ENCODE data around the gene SDR42E2. TPM values are rescaled to one million over a fixed set of nuclear protein-coding genes. Genes with fewer than 3 reads are reported as not detected.

Gene SDR42E2
- total and polyA plus RNA-seq, 2 donors (not counting 1 experiment from before 2014, with no cell fraction given) = under 0.01 TPM; not detected in 1

- Histone ChIP-seq H3K4me1 (ENCODE audit: control insufficient read depth, extremely low read depth, insufficient read depth, low read length) (peaks cover 7% of the 10 kb centered on the region), H3K9me3 (ENCODE audit: control insufficient read depth, insufficient read depth, low read depth, low read length) (no peaks in the 10 kb centered on the region), H3K27ac (ENCODE audit: insufficient read depth, low read length) (peak overlapping the region; percentile 80), H3K4me2 (ENCODE audit: extremely low read depth, insufficient read depth, low read length) (peak overlapping the region; percentile 90), H3K4me3 (replicated peaks in 1 of 4; ENCODE audit: control extremely low read depth in 1 of 4, insufficient read depth in 1 of 4, low read depth in 3 of 4, low read length in 4 of 4) (peak overlapping the region; percentile 66 to 91 (median 87)), H4K20me1 (ENCODE audit: control insufficient read depth, extremely low read depth, insufficient read depth, low read length) (no peaks in the 10 kb centered on the region), H3K36me3 (ENCODE audit: control insufficient read depth, insufficient read depth, low read length) (peaks cover 2% of the 10 kb centered on the region), H3K79me2 (ENCODE audit: control insufficient read depth, insufficient read depth, low read length) (peaks cover 41% of the 10 kb centered on the region), H3K27me3 (ENCODE audit: control insufficient read depth, insufficient read depth, low read length) (no peaks in the 10 kb centered on the region), H2AFZ (ENCODE audit: low read length) (peak overlapping the region; percentile 57), H3K9ac (ENCODE audit: insufficient read depth, low read length) (peak overlapping the region; percentile 79)
- TF ChIP-seq, protein P1, sequence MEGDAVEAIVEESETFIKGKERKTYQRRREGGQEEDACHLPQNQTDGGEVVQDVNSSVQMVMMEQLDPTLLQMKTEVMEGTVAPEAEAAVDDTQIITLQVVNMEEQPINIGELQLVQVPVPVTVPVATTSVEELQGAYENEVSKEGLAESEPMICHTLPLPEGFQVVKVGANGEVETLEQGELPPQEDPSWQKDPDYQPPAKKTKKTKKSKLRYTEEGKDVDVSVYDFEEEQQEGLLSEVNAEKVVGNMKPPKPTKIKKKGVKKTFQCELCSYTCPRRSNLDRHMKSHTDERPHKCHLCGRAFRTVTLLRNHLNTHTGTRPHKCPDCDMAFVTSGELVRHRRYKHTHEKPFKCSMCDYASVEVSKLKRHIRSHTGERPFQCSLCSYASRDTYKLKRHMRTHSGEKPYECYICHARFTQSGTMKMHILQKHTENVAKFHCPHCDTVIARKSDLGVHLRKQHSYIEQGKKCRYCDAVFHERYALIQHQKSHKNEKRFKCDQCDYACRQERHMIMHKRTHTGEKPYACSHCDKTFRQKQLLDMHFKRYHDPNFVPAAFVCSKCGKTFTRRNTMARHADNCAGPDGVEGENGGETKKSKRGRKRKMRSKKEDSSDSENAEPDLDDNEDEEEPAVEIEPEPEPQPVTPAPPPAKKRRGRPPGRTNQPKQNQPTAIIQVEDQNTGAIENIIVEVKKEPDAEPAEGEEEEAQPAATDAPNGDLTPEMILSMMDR (conservative IDR thresholded peaks at IDR 0.05 in 1 of 2, IDR thresholded peaks at IDR 0.05 in 1 of 2; ENCODE audit: low read depth in 1 of 2, low read length in 2 of 2) = no peak
- TF ChIP-seq EZH2 (IDR thresholded peaks at IDR 0.05; ENCODE audit: low read length, missing control alignments) = no peak
- DNase-seq (ENCODE audit: low read depth in 2 of 2) = peak; percentile 69 to 80
These were observed 44.8 kb downstream of the SDR42E2 start for GRCh38 chr16:22206842-22207714.

GRCh38 chr16:22207715-22208360, 45.5 kb downstream of the SDR42E2 start:
- Histone ChIP-seq H3K4me3 (replicated peaks in 1 of 4; ENCODE audit: control extremely low read depth in 1 of 4, insufficient read depth in 1 of 4, low read depth in 3 of 4, low read length in 4 of 4) (peak overlapping the region; percentile 66 to 91 (median 87)), H3K36me3 (ENCODE audit: control insufficient read depth, insufficient read depth, low read length) (peaks cover 2% of the 10 kb centered on the region), H3K27me3 (ENCODE audit: control insufficient read depth, insufficient read depth, low read length) (no peaks in the 10 kb centered on the region), H3K27ac (ENCODE audit: insufficient read depth, low read length) (peak overlapping the region; percentile 80), H3K9me3 (ENCODE audit: control insufficient read depth, insufficient read depth, low read depth, low read length) (no peaks in the 10 kb centered on the region), H3K9ac (ENCODE audit: insufficient read depth, low read length) (no peak overlapping the region), H4K20me1 (ENCODE audit: control insufficient read depth, extremely low read depth, insufficient read depth, low read length) (no peaks in the 10 kb centered on the region), H3K4me2 (ENCODE audit: extremely low read depth, insufficient read depth, low read length) (peak overlapping the region; percentile 90), H3K79me2 (ENCODE audit: control insufficient read depth, insufficient read depth, low read length) (peaks cover 41% of the 10 kb centered on the region), H3K4me1 (ENCODE audit: control insufficient read depth, extremely low read depth, insufficient read depth, low read length) (peaks cover 7% of the 10 kb centered on the region), H2AFZ (ENCODE audit: low read length) (no peak overlapping the region)
- DNase-seq (ENCODE audit: low read depth in 2 of 2) = no peak
- TF ChIP-seq, protein P1 (conservative IDR thresholded peaks at IDR 0.05 in 1 of 2, IDR thresholded peaks at IDR 0.05 in 1 of 2; ENCODE audit: low read depth in 1 of 2, low read length in 2 of 2) = no peak
- no peak for TF ChIP-seq EZH2 (IDR thresholded peaks at IDR 0.05; ENCODE audit: low read length, missing control alignments)

- no peak for TF ChIP-seq EZH2 (IDR thresholded peaks at IDR 0.05; ENCODE audit: low read length, missing control alignments)
- TF ChIP-seq, protein P1 (conservative IDR thresholded peaks at IDR 0.05 in 1 of 2, IDR thresholded peaks at IDR 0.05 in 1 of 2; ENCODE audit: low read depth in 1 of 2, low read length in 2 of 2) = no peak
- no peak overlapping the region for H3K9ac ChIP-seq (ENCODE audit: insufficient read depth, low read length)
- H4K20me1 ChIP-seq (ENCODE audit: control insufficient read depth, extremely low read depth, insufficient read depth, low read length) = peaks cover 2% of the 10 kb centered on the region
These were observed 48.0 kb downstream of the SDR42E2 start for GRCh38 chr16:22210285-22210684.

More at GRCh38 chr16:22210285-22210684, 48.0 kb downstream of the SDR42E2 start:
- Histone ChIP-seq H3K27ac (ENCODE audit: insufficient read depth, low read length) (no peak overlapping the region), H3K27me3 (ENCODE audit: control insufficient read depth, insufficient read depth, low read length) (no peaks in the 10 kb centered on the region), H3K4me2 (ENCODE audit: extremely low read depth, insufficient read depth, low read length) (no peak overlapping the region), H3K36me3 (ENCODE audit: control insufficient read depth, insufficient read depth, low read length) (peaks cover 2% of the 10 kb centered on the region), H3K4me3 (replicated peaks in 1 of 4; ENCODE audit: control extremely low read depth in 1 of 4, insufficient read depth in 1 of 4, low read depth in 3 of 4, low read length in 4 of 4) (no peak overlapping the region), H3K4me1 (ENCODE audit: control insufficient read depth, extremely low read depth, insufficient read depth, low read length) (peaks cover 7% of the 10 kb centered on the region), H3K79me2 (ENCODE audit: control insufficient read depth, insufficient read depth, low read length) (peaks cover 41% of the 10 kb centered on the region), H2AFZ (ENCODE audit: low read length) (no peak overlapping the region), H3K9me3 (ENCODE audit: control insufficient read depth, insufficient read depth, low read depth, low read length) (no peaks in the 10 kb centered on the region)
- no peak for DNase-seq (ENCODE audit: low read depth in 2 of 2)

Data from fibroblast of lung (primary cell).